Endothelial cell (in vitro differentiated cells): ENCODE data around the gene IKZF4. TPM values are rescaled to one million over a fixed set of nuclear protein-coding genes. Genes with fewer than 3 reads are reported as not detected.

ENCODE experiments used
- DNase-seq: peaks from one replicate; pipeline ENCODE4 v3.0.0; 2021; ENCODE audit warnings: low spot score
- H3K27ac Mint-ChIP-seq: one replicate; pipeline ENCODE4 v1.8.0; 2021; ENCODE audit warnings: mixed read lengths, inconsistent platforms; ENCODE audit not compliant: unreplicated experiment
- H3K27me3 Mint-ChIP-seq: one replicate; pipeline ENCODE4 v1.8.0; 2021; ENCODE audit warnings: mild to moderate bottlenecking, moderate library complexity, mixed read lengths, inconsistent platforms; ENCODE audit not compliant: unreplicated experiment
- H3K36me3 Mint-ChIP-seq: one replicate; pipeline ENCODE4 v1.8.0; 2021; ENCODE audit warnings: mild to moderate bottlenecking, low read depth, mixed read lengths, inconsistent platforms; ENCODE audit not compliant: unreplicated experiment
- H3K4me1 Mint-ChIP-seq: one replicate; pipeline ENCODE4 v1.8.0; 2021; ENCODE audit warnings: mild to moderate bottlenecking, mixed read lengths, inconsistent platforms; ENCODE audit not compliant: unreplicated experiment
- H3K4me3 Mint-ChIP-seq: one replicate; pipeline ENCODE4 v1.8.0; 2021; ENCODE audit warnings: mild to moderate bottlenecking, mixed read lengths, inconsistent platforms; ENCODE audit not compliant: unreplicated experiment
- H3K9me3 Mint-ChIP-seq: one replicate; pipeline ENCODE4 v1.8.0; 2021; ENCODE audit warnings: mixed read lengths, inconsistent platforms; ENCODE audit not compliant: unreplicated experiment
- long read RNA-seq: library from polyadenylated mRNA; unstranded; transcript quantifications from one replicate; pipeline ENCODE4 v2.0.0, GENCODE V29; 2020; ENCODE audit not compliant: unreplicated experiment
- total RNA-seq: library from RNA; stranded (reverse); fragmentation: NEBNext Ultra II Directional; extraction: Animal tissue kit (Norgen Biotek cat#: 25700); gene quantifications from one replicate; pipeline ENCODE4 v1.2.1, GENCODE V29; 2021; ENCODE audit not compliant: unreplicated experiment
- TF ChIP-seq, protein P1 (sequence below): fragments of 200-600 bp; sonication (generic); IDR thresholded peaks from one replicate; pipeline ENCODE4 v1.5.0; 2021; ENCODE audit warnings: antibody characterized with exemption; ENCODE audit not compliant: unreplicated experiment

IKZF4 gene
- 3.0 TPM for total RNA-seq
- long read RNA-seq, result 0 reads

DNA sequence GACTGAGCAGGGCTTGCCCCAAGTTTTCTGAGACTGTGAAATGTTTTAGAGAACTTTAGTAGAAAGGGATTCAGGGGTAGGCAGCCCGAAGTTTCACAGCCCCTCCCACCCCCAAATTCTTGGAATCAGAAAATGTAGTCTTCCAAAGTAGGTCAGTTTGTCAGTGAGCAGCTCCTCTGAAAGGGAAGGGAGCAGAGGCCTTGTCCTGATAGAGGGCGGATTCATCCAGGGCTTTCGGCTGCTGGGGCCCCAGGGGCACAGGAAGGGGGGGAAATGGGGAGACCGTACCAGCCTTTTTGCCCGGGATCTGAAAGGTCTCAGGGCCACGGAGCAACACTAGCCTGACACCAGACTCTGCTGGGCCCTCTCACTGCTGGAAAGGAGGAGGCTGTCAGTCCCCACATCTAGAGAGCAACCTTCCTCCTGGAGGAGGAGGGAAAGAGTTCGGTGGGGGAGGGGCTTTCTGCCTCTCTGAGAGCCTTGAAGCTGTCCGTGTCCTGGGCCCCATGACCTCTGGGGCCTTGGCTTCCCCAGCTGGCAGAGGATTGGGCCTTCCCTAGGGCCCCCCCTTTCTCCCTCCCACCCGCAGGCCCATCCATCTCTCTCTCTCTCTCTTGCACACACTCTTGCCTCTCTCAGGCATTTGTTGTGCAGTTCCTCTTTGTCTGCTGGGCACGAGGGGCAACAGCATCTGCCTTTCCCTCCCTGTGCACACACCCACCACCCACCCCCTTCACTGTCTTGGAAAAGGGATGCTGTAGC lies at the start of gene IKZF4:
Gene IKZF4 (plus strand): TSS at position 621 of the 762 bp plus-strand sequence. CDS start 451 bp downstream, outside the sequence.
- TF ChIP-seq, protein P1, sequence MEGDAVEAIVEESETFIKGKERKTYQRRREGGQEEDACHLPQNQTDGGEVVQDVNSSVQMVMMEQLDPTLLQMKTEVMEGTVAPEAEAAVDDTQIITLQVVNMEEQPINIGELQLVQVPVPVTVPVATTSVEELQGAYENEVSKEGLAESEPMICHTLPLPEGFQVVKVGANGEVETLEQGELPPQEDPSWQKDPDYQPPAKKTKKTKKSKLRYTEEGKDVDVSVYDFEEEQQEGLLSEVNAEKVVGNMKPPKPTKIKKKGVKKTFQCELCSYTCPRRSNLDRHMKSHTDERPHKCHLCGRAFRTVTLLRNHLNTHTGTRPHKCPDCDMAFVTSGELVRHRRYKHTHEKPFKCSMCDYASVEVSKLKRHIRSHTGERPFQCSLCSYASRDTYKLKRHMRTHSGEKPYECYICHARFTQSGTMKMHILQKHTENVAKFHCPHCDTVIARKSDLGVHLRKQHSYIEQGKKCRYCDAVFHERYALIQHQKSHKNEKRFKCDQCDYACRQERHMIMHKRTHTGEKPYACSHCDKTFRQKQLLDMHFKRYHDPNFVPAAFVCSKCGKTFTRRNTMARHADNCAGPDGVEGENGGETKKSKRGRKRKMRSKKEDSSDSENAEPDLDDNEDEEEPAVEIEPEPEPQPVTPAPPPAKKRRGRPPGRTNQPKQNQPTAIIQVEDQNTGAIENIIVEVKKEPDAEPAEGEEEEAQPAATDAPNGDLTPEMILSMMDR, result no peak
- peak within 1 kb of the TSS; percentile 42 for H3K27ac Mint-ChIP-seq
- peaks cover 14% of the 10 kb centered on the region for H3K4me1 Mint-ChIP-seq
- peak; percentile 36 for DNase-seq
- peaks cover 8% of the 10 kb centered on the region for H3K27me3 Mint-ChIP-seq
- H3K36me3 Mint-ChIP-seq, result peaks cover 4% of the 10 kb centered on the region
- H3K4me3 Mint-ChIP-seq, result peak within 1 kb of the TSS; percentile 74
- H3K9me3 Mint-ChIP-seq, result no peaks in the 10 kb centered on the region

DNA sequence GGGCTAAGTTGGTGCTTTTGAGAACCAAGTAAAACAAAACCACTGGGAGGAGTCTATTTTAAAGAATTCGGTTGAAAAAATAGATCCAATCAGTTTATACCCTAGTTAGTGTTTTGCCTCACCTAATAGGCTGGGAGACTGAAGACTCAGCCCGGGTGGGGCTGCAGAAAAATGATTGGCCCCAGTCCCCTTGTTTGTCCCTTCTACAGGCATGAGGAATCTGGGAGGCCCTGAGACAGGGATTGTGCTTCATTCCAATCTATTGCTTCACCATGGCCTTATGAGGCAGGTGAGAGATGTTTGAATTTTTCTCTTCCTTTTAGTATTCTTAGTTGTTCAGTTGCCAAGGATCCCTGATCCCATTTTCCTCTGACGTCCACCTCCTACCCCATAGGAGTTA lies 48.8 kb upstream of the IKZF4 start:
- Mint-ChIP-seq H3K36me3 (peaks cover 19% of the 10 kb centered on the region), H3K27ac (no peak overlapping the region), H3K4me3 (no peak overlapping the region), H3K4me1 (peaks cover 13% of the 10 kb centered on the region), H3K27me3 (peaks cover 4% of the 10 kb centered on the region), H3K9me3 (no peaks in the 10 kb centered on the region)
- no peak for DNase-seq
- TF ChIP-seq, protein P1, result no peak

DNA sequence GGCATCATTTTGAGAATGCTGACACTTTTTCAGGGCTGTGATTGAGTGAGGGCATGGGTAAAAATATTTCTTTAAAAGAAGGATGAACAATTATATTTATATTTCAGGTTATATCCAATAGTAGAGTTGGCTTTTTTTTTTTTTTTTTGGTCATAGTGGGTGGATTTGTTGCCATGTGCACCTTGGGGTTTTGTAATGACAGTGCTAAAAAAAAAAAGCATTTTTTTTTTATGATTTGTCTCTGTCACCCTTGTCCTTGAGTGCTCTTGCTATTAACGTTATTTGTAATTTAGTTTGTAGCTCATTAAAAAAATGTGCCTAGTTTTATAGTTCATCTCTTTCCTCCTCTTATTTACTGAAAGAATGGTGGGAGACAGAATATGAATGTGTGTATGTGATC lies 48.4 kb upstream of the IKZF4 start:
- TF ChIP-seq, protein P1, result no peak
- DNase-seq, result no peak
- H3K4me3 Mint-ChIP-seq, result no peak overlapping the region

DNA sequence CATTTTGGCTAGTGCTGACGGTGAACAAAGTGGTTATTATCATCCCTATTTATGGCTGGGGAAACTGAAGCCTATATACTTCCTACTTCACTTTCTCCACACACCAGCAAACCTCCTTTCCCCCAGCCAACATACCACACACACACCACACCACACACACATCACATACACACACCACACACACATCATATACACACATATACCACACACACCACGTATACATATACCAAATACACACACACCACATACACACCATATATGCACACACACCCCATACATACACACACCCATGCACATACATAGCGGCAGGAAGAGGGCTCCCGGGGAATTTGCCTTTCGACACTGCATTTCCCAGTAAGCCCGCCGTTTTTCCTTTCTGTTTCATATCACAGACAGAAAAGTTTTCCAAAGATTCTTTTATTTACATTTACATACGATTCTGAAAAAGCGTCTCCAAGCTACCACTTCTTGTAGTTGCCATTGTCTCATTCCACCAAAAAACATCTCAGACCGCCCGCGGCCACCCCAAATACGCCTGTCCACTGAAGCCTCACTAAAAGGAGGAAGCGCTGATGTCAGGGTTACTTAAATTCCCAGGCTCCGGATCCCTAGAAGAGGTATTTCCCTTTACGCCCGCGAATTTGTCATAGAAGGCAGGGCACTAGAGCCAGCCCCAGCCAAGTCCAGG lies 47.8 kb upstream of the IKZF4 start:
- TF ChIP-seq, protein P1, result no peak
- Mint-ChIP-seq H3K27ac (no peak overlapping the region), H3K9me3 (no peaks in the 10 kb centered on the region), H3K4me3 (no peak overlapping the region), H3K4me1 (peaks cover 9% of the 10 kb centered on the region), H3K27me3 (peaks cover 4% of the 10 kb centered on the region), H3K36me3 (peaks cover 22% of the 10 kb centered on the region)
- no peak for DNase-seq

More for the DNA sequence above, 48.4 kb upstream of the IKZF4 start:
- Mint-ChIP-seq H3K9me3 (no peaks in the 10 kb centered on the region), H3K27ac (no peak overlapping the region), H3K27me3 (peaks cover 4% of the 10 kb centered on the region), H3K36me3 (peaks cover 19% of the 10 kb centered on the region), H3K4me1 (peaks cover 12% of the 10 kb centered on the region)
